SKM-1 treated with dmso at 0.1 percent for 144 hours (cell line): Measurements from ENCODE around the gene DLGAP4.

Experiments used
- DNase-seq: peaks from one replicate; lab custom pipeline; 2025; ENCODE audit not compliant: unreplicated experiment; lab: John Stamatoyannopoulos, UW

DLGAP4 gene

GRCh38 chr20:36525620-36526365, 219.7 kb downstream of the DLGAP4 start:
- no peak for DNase-seq

GRCh38 chr20:36526521-36527011, 220.4 kb downstream of the DLGAP4 start:
- DNase-seq = no peak

DNA sequence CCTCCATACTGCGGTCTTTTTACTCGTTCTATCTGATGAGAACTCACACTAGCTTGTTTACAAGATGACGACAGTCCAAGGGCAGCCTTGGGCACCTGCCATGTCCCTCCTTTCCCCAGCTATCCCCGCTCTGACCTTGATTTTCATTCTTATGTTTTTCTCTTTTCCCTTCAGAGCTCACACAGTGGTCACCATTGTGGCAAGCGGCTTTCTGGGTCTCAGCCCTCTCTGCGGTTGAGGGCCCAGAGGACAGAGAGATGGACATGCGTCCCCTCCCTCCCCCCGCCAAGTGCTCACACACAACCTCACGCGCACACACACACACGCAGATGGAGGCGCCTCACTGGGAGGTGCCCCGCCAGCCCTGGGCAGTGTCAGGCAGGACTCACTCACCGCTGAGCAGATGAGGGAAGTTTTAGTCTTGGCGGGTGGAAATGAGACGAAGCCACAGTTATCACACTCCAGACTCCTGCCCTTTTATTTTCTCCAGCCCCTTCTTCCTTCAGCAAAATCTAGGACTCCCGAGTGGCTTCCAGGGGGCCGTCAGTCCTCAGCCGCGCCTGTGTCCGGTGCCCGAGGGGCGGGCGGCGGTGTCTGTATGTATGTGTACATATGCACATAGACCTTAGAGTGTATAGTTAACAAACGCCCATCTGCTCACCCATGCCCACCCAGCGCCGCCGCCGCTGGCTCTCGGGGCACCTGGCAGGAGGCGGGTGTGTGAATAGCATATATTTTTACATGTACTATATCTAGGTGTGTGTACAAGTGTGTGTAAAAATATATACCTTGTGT, 221.4 kb downstream of the DLGAP4 start:
- DNase-seq = no peak

DNA sequence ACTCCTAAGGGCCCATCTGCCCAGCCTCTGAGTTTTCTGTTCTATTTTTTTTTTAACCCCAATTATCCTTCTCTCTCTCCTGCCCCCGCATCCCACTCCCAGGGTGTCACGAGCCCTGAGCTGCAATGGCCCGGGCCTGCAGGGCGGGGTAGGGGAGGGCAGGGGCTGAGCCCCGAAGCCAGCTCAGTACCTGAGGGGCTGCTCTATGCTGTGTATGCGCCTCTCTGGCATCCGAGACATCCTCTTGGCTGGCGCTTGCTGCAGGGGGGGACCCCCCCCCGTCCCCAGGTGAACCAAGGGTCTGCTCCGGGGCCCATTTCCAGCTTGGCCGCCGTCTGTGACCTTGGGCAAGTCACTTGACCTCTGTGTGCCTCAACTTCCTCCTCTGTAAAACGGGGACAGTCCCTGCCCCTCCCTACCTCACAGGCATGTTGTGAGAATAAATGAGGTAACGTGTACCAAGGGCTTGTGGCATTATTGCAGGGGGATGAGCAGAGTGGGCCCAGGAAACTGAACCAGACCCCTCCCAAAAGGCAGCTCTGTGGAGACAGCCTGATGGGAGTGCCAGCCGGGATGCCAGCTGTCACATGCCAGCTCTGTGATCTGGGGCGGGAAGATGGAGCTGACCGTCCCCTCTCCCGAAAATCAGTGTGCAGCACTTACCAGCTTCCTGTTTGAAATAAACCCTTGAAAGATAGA, 222.2 kb downstream of the DLGAP4 start:
- DNase-seq = no peak

DNA sequence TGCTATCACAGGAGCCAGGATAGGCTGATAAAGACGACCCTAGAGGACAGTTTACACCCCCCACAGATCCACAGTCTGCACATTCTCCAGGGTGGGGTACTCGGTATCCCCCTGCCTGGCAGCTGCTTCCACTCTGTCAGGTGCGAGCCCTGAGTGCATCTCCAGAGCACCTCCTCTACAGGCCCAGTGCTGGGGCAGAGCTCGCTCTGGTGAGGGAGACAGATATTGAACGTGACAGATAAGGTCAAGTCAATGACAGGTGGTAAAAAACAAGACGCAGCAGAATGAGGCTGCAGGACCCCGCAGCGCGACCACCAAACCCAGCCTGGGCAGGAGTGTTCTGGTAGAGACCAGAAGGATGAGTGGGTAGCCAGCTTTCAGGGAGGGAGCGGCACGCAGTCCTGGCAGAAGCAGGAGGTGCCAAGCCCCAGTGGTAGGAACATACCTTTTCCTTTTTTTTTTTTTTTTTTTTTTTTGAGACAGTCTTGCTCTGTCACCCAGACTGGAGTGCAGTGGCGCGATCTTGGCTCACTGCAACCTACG, 222.8 kb downstream of the DLGAP4 start:
- no peak for DNase-seq

DNA sequence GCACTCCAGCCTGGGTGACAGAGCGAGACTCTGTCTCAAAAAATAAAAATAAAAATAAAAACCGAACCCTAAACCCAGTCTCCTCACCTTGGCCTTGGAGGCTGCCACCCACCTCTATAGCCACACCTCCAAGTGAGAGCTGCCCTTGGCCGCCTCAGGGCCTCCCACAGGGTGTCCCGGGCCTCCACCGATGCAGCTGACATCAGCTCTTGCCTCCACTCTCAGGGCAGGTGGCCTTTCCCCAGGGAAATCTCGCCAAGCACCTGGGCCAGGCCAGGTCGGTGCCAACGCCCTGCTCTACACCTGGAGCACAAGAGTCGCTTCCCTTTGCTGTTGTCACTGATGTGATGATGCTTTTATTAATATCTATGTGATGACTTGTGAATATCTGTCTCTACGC, 226.2 kb downstream of the DLGAP4 start:
- DNase-seq = no peak

- no peak for DNase-seq
These were observed 226.7 kb downstream of the DLGAP4 start for GRCh38 chr20:36532822-36533221.

- no peak for DNase-seq
These were observed 232.0 kb downstream of the DLGAP4 start for GRCh38 chr20:36538026-36538722.

- no peak for DNase-seq
These were observed 234.5 kb downstream of the DLGAP4 start for GRCh38 chr20:36540551-36541211.

GRCh38 chr20:36541227-36541767, 235.2 kb downstream of the DLGAP4 start, which contains the start of gene MYL9:
MYL9 (plus strand) TSS chr20:36541519; CDS start chr20:36544885, 3,366 bp downstream.
- DNase-seq = no peak

GRCh38 chr20:36541768-36542488, 235.8 kb downstream of the DLGAP4 start:
- DNase-seq = no peak

GRCh38 chr20:36542516-36543183, 236.5 kb downstream of the DLGAP4 start:
- no peak for DNase-seq

GRCh38 chr20:36543184-36544133, 237.3 kb downstream of the DLGAP4 start:
- DNase-seq = no peak

- DNase-seq = no peak
These were observed 238.2 kb downstream of the DLGAP4 start for GRCh38 chr20:36544134-36545018.

DNA sequence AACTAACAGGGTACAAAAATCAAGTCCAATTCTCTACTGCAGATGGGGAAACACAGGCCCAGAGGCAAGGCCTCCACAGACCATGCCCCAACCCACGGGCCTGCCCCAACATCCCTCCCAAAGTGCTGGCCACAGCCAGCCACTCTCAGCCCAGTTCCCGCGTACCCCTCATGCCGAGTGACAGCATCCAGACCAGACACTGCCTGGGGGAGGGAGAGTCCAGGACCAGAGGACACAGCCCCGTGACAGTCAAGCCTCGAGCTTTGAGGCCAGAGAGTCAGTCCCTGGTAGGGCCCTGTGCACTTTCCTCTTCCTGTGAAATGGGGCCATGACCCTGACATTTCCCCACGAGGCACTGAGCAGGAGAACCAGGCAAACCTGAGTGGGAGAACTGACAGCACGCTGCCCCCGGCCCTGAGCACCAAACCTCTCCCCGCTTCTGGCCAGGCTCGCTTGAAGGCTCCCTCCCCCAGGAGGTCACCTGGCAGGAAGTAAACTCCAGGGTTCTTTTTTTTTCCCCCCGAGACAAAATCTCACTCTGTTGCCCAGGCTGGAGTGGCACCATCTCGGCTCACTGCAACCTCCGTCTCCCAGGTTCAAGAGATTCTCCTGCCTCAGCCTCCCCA, 240.1 kb downstream of the DLGAP4 start:
- no peak for DNase-seq
